ENCODE results near the gene ZNF280C. TPM values are rescaled to one million over a fixed set of nuclear protein-coding genes. Genes with fewer than 3 reads are reported as not detected.

The ZNF280C gene, protein sequence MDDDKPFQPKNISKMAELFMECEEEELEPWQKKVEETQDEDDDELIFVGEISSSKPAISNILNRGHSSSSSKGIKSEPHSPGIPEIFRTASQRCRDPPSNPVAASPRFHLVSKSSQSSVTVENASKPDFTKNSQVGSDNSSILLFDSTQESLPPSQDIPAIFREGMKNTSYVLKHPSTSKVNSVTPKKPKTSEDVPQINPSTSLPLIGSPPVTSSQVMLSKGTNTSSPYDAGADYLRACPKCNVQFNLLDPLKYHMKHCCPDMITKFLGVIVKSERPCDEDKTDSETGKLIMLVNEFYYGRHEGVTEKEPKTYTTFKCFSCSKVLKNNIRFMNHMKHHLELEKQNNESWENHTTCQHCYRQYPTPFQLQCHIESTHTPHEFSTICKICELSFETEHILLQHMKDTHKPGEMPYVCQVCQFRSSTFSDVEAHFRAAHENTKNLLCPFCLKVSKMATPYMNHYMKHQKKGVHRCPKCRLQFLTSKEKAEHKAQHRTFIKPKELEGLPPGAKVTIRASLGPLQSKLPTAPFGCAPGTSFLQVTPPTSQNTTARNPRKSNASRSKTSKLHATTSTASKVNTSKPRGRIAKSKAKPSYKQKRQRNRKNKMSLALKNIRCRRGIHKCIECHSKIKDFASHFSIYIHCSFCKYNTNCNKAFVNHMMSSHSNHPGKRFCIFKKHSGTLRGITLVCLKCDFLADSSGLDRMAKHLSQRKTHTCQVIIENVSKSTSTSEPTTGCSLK
- 3.5 and 4.1 TPM in 2 replicates for total RNA-seq

DNA sequence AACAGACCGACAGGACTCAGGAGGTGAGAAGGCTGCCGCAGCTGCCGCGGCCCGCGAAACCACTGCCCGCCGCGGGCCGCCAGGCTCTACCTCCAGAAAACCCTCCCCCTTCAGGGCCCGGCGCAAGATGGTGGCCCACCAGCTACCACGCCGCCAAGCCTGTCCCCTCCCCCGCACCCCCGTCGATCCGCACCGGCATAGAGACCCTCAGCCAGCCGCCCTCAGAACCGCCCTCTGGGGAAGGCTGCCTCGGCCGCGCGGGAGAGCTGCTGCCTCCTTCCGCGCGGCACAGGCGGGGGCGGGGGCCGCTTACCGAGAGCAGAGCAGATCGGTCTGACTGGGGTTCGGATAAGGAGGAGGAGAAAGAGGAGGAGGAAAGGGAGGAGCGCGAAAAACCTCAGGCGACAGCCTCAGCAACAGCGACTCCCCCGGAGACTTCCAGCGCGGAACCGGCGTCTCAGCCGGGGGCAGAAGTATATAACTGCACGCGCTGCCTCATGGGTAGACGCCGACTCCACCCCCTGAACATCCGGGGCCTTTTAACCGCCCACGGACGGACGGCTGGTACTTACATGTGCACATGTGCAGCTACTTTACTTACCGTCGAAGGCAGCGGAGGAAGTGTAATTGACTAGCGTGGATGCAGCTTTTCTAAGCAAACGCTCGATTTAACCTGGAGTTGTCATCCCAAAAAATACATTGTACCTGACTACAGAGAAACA is at the start of gene ZNF280C:
ZNF280C (minus strand) TSS at position 451 of the 722 bp plus-strand sequence. CDS start 8,450 bp downstream, outside the sequence.

GRCh38 chrX:130171446-130172126 is 97.1 kb downstream of the ZNF280C start, which contains the start of gene RAB33A:
Gene RAB33A, plus strand, starts transcription at chrX:130171962. Its CDS starts 101 bp downstream, at chrX:130172063.

GRCh38 chrX:130165703-130166502 is 102.8 kb downstream of the ZNF280C start, which contains the start of gene AIFM1:
Gene AIFM1, minus strand, starts transcription at chrX:130165841. Its CDS starts 185 bp downstream, at chrX:130165656.

Other genes with a start within 250 kb of the ZNF280C start
- gene ELF4, start 158.4 kb downstream of the ZNF280C start, total RNA-seq = 9.7 and 10.4 TPM in 2 replicates
- 27.2 and 31.5 TPM in 2 replicates for gene AIFM1, start 103.1 kb downstream of the ZNF280C start, total RNA-seq
- gene RAB33A, start 96.9 kb downstream of the ZNF280C start, total RNA-seq = 4.3 and 9.4 TPM in 2 replicates
- gene SLC25A14, start 71.0 kb upstream of the ZNF280C start, total RNA-seq = 14.4 and 16.2 TPM in 2 replicates
- not detected in 2 replicates for gene GPR119, start 116.8 kb upstream of the ZNF280C start, total RNA-seq
- gene RBMX2, start 133.1 kb upstream of the ZNF280C start, total RNA-seq = 21.0 and 25.7 TPM in 2 replicates